ENCODE results near the gene IPMK. TPM values are rescaled to one million over a fixed set of nuclear protein-coding genes. Genes with fewer than 3 reads are reported as not detected.

IPMK gene
- total and polyA plus RNA-seq, 9 of the 15 experiments (the other 6 are each of a cell fraction or from before 2014, with no cell fraction given) = 0.98 to 4.4 (median 2.7) TPM

- no peak for TF ChIP-seq CLOCK (CRISPR knock-in tag; IDR thresholded peaks at IDR 0.05; ENCODE audit: borderline replicate concordance)
- no peak for TF ChIP-seq PCBP2 (IDR thresholded peaks at IDR 0.05; ENCODE audit: low read depth, low read length, poor library complexity, severe bottlenecking)
- TF ChIP-seq ZNF324 (CRISPR knock-in tag; IDR thresholded peaks at IDR 0.05) = no peak
- TF ChIP-seq CBX3 (IDR thresholded peaks at IDR 0.05; ENCODE audit: borderline replicate concordance in 1 of 2, low read length in 2 of 2) = 0 out of 3 replicates have a peak, but pooled peaks of 1 of the 2 experiments have one; percentile 52
- TF ChIP-seq CC2D1A (IDR thresholded peaks at IDR 0.05) = peak; percentile 33; the same call in 1 of the 2 replicates
Observed at GRCh38 chr10:58299580-58299979, 31.9 kb upstream of the IPMK start (continued).

GRCh38 chr10:58293989-58294388 is 26.3 kb upstream of the IPMK start:
- Histone ChIP-seq H3K79me2 (ENCODE audit: control insufficient read depth, insufficient read depth, low read length) (no peaks in the 10 kb centered on the region), H3K9me3 (replicated peaks; ENCODE audit: control insufficient read depth, insufficient read depth, low read depth, low read length) (no peaks in the 10 kb centered on the region), H3K27me3 (ENCODE audit: control insufficient read depth in 2 of 2, insufficient read depth in 2 of 2, low read length in 2 of 2) (no peaks in the 10 kb centered on the region), H2AFZ (ENCODE audit: low read depth, low read length) (no peak overlapping the region), H3K36me3 (ENCODE audit: control insufficient read depth, insufficient read depth, low read length) (peaks cover 37% of the 10 kb centered on the region; the same call in 2 of the 3 replicates), H4K20me1 (replicated peaks; ENCODE audit: control insufficient read depth, insufficient read depth, low read length) (no peaks in the 10 kb centered on the region), H3K4me3 (no peak overlapping the region), H3K9ac (ENCODE audit: insufficient read depth in 1 of 2, low read depth in 2 of 2, low read length in 2 of 2) (no peak overlapping the region), H3K27ac (ENCODE audit: extremely low read depth, low read depth, low read length) (no peak overlapping the region), H3K4me2 (ENCODE audit: insufficient read depth, low read length) (no peak overlapping the region), H3K9me1 (ENCODE audit: control insufficient read depth, insufficient read depth, low read length) (no peaks in the 10 kb centered on the region), H3K4me1 (replicated peaks in 1 of 2; ENCODE audit: control insufficient read depth in 2 of 2, insufficient read depth in 2 of 2, low read length in 2 of 2) (no peaks in the 10 kb centered on the region)
- ChIA-PET POLR2A (no interaction called here), CTCF (ENCODE audit: low intra/inter-chr PET ratio) (no interaction called here)
- FAIRE-seq = no peak
- TF ChIP-seq POLR2A (conservative IDR thresholded peaks at IDR 0.05) = peak; percentile 19; the same call in 1 of the 2 replicates
- no peak for TF ChIP-seq HMG20A (CRISPR knock-in tag; conservative IDR thresholded peaks at IDR 0.05)
- in situ Hi-C loops (cut with MboI) = loop anchor here (5.0 kb wide), 1 partner anchor 107 kb away; no protein-coding TSS in a partner anchor
- DNase-seq (ENCODE audit: extremely low read depth in 1 of 4, low spot score in 3 of 4) = no peak
- WGBS (ENCODE audit: insufficient coverage, low coverage, missing lambda C conversion rate) = 91% methylated on average over 5 of the region's 5 CpGs
- no peak for ATAC-seq
- intact Hi-C loops (cut with micrococcal nuclease) = no loop called here
- no TSS peak for BruUV-seq (replicated peaks)
